ENCODE data around the gene NEUROD2. TPM values are rescaled to one million over a fixed set of nuclear protein-coding genes. Genes with fewer than 3 reads are reported as not detected.

NEUROD2 gene
- total and polyA plus RNA-seq, 3 experiments from 2014 or later = not detected

DNA sequence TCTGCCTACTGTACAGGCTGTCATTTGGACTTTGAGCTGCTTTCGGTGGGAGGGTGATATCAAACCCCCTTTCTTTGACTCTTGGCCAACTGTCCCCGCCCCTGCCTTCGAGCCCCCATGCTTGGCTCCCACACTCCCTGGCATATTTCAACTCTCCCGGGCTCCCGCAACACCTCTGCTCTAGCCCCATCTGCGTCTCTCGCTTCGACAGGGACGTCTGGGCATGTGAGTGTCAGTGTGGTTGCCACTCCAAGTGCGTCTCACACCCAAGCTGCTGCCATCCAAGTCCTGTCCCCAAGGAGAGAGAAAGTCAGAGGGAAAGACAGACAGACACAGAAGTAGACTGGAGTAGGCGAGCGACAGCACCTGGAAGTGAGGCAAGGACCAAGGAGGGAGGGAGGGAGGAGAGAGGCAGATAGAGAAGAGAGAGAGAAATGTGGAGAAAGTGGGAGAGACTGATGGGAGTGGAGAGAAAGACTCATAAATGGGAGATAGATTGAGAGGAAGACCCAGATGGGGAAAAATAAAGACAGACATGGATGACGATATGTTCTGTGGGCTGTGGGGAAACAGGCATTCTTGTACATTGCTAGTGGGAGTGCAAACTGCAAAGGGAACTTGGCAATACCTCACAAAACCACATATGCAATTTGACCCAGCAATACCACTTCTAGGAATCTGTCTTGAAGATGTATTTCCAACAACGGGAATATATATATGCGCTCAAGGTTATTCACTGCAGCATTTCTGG, 41.1 kb upstream of the NEUROD2 start:
- no peak for DNase-seq
- POLR2A ChIA-PET = no interaction called here
- H3K4me3 ChIP-seq (ENCODE audit: low read length) = no peak overlapping the region

DNA sequence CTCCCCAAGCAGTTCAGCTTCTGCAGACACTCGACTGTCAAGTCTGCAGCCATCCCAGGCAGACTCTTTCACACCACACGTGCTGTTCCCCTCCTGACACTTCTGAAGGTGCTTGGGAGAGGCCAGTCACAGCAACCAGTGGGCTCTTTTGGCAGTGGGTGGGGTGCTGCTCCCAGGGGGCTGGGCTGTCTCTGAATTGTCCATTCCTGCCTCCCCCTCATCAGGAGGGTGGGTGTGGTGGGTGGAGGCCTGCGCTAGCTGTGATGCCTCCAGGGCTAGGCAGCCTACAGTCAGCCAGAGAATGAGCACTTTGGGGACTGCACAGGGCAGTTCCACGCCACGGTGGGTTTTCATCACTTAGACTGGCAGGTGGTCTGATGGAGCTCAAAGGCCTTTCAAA, 39.5 kb upstream of the NEUROD2 start:
- Histone ChIP-seq H3K4me3 (ENCODE audit: low read length) (no peak overlapping the region), H3K27me3 (ENCODE audit: insufficient read depth, low read length, poor library complexity, severe bottlenecking) (no peaks in the 10 kb centered on the region), H3K36me3 (ENCODE audit: insufficient read depth, low read length) (no peaks in the 10 kb centered on the region), H3K4me1 (ENCODE audit: insufficient read depth, low read length) (peaks cover 21% of the 10 kb centered on the region), H3K9me3 (ENCODE audit: low read length) (no peaks in the 10 kb centered on the region), H3K27ac (ENCODE audit: low read depth, low read length) (no peak overlapping the region)
- no peak overlapping the region for H3K4me3 Mint-ChIP-seq
- CTCF ChIA-PET = interaction anchor here (0.9 to 2.8 kb wide), 2 partner anchors 17 to 24 kb away, joined by 3 to 15 read pairs; no protein-coding TSS in a partner anchor
- H3K27ac Mint-ChIP-seq = peak overlapping the region in 1 of 8 donors; percentile 50
- H3K9me3 Mint-ChIP-seq = peaks cover 0 to 2% (median 0%) of the 10 kb centered on the region in 5 donors
- no peak for DNase-seq
- peaks cover 0 to 29% (median 0%) of the 10 kb centered on the region in 3 donors for H3K36me3 Mint-ChIP-seq
- POLR2A ChIA-PET = no interaction called here
- H3K27me3 Mint-ChIP-seq = no peaks in the 10 kb centered on the region
- peaks cover 51 to 77% (median 66%) of the 10 kb centered on the region in 3 donors for H3K4me1 Mint-ChIP-seq

More for the DNA sequence above, 41.1 kb upstream of the NEUROD2 start:
- CTCF ChIA-PET = interaction anchor here (2.8 kb wide), 1 partner anchor 26 kb away, joined by 15 read pairs; no protein-coding TSS in a partner anchor
- peaks cover 0 to 29% (median 3%) of the 10 kb centered on the region in 3 donors for H3K36me3 Mint-ChIP-seq
- H3K4me1 Mint-ChIP-seq = peaks cover 43 to 77% (median 58%) of the 10 kb centered on the region in 3 donors
- peaks cover 0 to 2% (median 0%) of the 10 kb centered on the region in 5 donors for H3K9me3 Mint-ChIP-seq
- H3K4me3 Mint-ChIP-seq = no peak overlapping the region
- H3K27me3 Mint-ChIP-seq = no peaks in the 10 kb centered on the region
- H3K9me3 ChIP-seq (ENCODE audit: low read length) = no peaks in the 10 kb centered on the region
- H3K4me1 ChIP-seq (ENCODE audit: insufficient read depth, low read length) = peaks cover 13% of the 10 kb centered on the region
- no peaks in the 10 kb centered on the region for H3K36me3 ChIP-seq (ENCODE audit: insufficient read depth, low read length)
- no peak overlapping the region for H3K27ac ChIP-seq (ENCODE audit: low read depth, low read length)
- H3K27me3 ChIP-seq (ENCODE audit: insufficient read depth, low read length, poor library complexity, severe bottlenecking) = no peaks in the 10 kb centered on the region
- H3K27ac Mint-ChIP-seq = peak overlapping the region in 5 of 8 donors; percentile 48 to 82 (median 70)

DNA sequence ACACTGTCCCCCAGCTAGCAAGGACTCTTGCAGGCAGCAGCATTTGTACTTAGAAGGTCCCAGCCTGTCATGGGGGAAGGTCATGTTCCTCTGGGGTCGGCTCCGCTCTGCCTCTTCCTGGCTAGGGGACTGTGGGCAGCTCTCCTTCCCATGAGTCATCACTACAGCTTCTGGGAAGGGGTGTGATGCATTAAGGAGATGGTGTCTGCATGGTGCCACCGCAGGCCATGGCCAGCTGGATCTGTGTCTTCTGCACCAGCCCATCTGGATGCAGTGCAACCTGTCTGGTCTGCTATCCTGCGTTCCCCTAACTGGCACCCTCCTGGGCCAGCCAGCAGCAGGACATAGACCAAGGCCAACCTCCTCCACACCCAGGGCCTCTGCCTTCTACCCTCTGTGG, 35.6 kb upstream of the NEUROD2 start:
- ChIA-PET POLR2A (no interaction called here), CTCF (interaction anchor here (1.5 to 2.8 kb wide), 2 partner anchors 11 to 21 kb away, joined by 3 to 10 read pairs; no protein-coding TSS in a partner anchor)
- H3K9me3 Mint-ChIP-seq = no peaks in the 10 kb centered on the region
- peaks cover 0 to 19% (median 0%) of the 10 kb centered on the region in 3 donors for H3K36me3 Mint-ChIP-seq
- DNase-seq = no peak
- Histone ChIP-seq H3K4me1 (ENCODE audit: insufficient read depth, low read length) (peaks cover 60% of the 10 kb centered on the region), H3K27me3 (ENCODE audit: insufficient read depth, low read length, poor library complexity, severe bottlenecking) (no peaks in the 10 kb centered on the region), H3K27ac (ENCODE audit: low read depth, low read length) (no peak overlapping the region), H3K9me3 (ENCODE audit: low read length) (no peaks in the 10 kb centered on the region), H3K4me3 (ENCODE audit: low read length) (no peak overlapping the region), H3K36me3 (ENCODE audit: insufficient read depth, low read length) (no peaks in the 10 kb centered on the region)
- H3K27me3 Mint-ChIP-seq = no peaks in the 10 kb centered on the region
- peak overlapping the region in 5 of 8 donors; percentile 38 to 66 (median 61) for H3K27ac Mint-ChIP-seq
- H3K4me3 Mint-ChIP-seq = no peak overlapping the region
- H3K4me1 Mint-ChIP-seq = peaks cover 55 to 83% (median 69%) of the 10 kb centered on the region in 3 donors

DNA sequence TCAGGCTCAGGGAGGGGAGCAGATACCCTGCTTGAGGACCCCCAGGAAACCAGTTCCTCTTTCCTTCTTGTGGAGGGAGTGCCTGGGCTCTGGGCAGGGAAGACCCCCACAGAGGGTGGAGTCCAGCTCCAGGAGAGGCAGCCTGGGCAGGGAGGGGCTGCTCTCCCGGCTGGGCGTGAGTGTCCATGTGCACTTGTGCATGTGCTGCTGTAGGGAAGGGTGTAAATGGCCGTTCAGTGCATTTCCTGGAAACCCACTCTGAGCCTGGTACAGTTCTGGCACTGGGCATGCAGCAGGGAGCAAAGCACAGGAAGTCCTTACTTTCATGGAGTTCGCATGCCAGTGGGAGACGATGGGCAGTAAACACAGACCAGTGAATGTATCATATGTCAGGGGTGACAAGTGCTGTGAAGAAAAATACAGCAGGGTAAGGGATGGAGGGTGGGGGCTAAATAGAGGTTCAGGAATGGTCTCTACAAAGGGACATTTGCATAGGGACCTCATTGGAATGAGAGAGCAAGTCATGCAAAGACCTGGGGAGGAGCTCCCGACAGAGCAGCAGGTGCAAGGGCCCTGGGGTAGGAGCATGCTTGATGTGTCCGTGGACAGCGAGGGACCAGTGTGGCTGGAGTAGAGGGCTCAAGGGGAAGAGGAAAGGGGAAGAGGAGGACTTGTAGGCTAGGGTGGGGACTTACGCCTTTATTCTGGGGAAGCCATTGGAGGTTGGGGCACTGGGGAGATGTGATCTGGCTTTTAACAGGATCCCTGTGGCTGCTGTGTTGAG, 34.8 kb upstream of the NEUROD2 start:
- no peak overlapping the region for H3K27ac ChIP-seq (ENCODE audit: low read depth, low read length)
- CTCF ChIA-PET = interaction anchor here (1.5 kb wide), 1 partner anchor 11 kb away, joined by 3 read pairs; no protein-coding TSS in a partner anchor
- Mint-ChIP-seq H3K27me3 (no peaks in the 10 kb centered on the region), H3K27ac (peak overlapping the region in 6 of 8 donors; percentile 38 to 92 (median 64)), H3K9me3 (no peaks in the 10 kb centered on the region), H3K4me3 (peak overlapping the region in 2 of 7 donors; percentile 2 to 44), H3K4me1 (peaks cover 63 to 88% (median 77%) of the 10 kb centered on the region in 3 donors), H3K36me3 (peaks cover 0 to 23% (median 0%) of the 10 kb centered on the region in 3 donors)
- POLR2A ChIA-PET = no interaction called here
- H3K4me3 ChIP-seq (ENCODE audit: low read length) = no peak overlapping the region
- no peak for DNase-seq
- H3K9me3 ChIP-seq (ENCODE audit: low read length) = no peaks in the 10 kb centered on the region
- peaks cover 67% of the 10 kb centered on the region for H3K4me1 ChIP-seq (ENCODE audit: insufficient read depth, low read length)
- H3K36me3 ChIP-seq (ENCODE audit: insufficient read depth, low read length) = no peaks in the 10 kb centered on the region
- no peaks in the 10 kb centered on the region for H3K27me3 ChIP-seq (ENCODE audit: insufficient read depth, low read length, poor library complexity, severe bottlenecking)

DNA sequence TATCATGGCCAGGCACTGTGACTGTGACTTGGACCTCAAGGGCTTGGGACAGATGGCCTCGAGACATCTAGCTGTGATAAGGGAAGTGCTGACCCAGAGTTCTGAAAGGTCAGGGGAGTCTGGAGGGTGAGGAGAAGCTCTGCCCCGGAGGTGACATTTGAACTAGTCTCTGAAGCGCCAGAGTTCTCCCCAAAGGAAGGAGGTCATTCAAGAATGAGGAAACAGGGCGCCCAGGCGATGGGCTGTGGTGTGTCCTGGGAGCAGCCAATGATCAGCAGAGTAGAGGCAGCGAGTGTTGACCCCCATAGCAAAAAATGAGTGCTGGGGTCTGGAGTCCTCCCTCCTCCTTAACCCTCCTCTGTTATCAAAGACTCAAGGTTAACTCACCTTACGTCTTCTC, 34.2 kb upstream of the NEUROD2 start:
- peak overlapping the region in 3 of 8 donors; percentile 10 to 84 (median 26) for H3K27ac Mint-ChIP-seq
- no peaks in the 10 kb centered on the region for H3K36me3 ChIP-seq (ENCODE audit: insufficient read depth, low read length)
- H3K4me1 Mint-ChIP-seq = peaks cover 66 to 86% (median 79%) of the 10 kb centered on the region in 3 donors
- H3K9me3 Mint-ChIP-seq = no peaks in the 10 kb centered on the region
- peaks cover 67% of the 10 kb centered on the region for H3K4me1 ChIP-seq (ENCODE audit: insufficient read depth, low read length)
- ChIA-PET POLR2A (no interaction called here), CTCF (interaction anchor here (1.4 to 5.1 kb wide), 2 partner anchors 11 to 19 kb away, joined by 5 to 34 read pairs; no protein-coding TSS in a partner anchor)
- H3K27me3 Mint-ChIP-seq = no peaks in the 10 kb centered on the region
- H3K27ac ChIP-seq (ENCODE audit: low read depth, low read length) = no peak overlapping the region
- no peaks in the 10 kb centered on the region for H3K27me3 ChIP-seq (ENCODE audit: insufficient read depth, low read length, poor library complexity, severe bottlenecking)
- no peak overlapping the region for H3K4me3 Mint-ChIP-seq
- no peaks in the 10 kb centered on the region for H3K9me3 ChIP-seq (ENCODE audit: low read length)
- DNase-seq = no peak
- H3K4me3 ChIP-seq (ENCODE audit: low read length) = peak overlapping the region; percentile 8
- peaks cover 0 to 26% (median 0%) of the 10 kb centered on the region in 3 donors for H3K36me3 Mint-ChIP-seq

DNA sequence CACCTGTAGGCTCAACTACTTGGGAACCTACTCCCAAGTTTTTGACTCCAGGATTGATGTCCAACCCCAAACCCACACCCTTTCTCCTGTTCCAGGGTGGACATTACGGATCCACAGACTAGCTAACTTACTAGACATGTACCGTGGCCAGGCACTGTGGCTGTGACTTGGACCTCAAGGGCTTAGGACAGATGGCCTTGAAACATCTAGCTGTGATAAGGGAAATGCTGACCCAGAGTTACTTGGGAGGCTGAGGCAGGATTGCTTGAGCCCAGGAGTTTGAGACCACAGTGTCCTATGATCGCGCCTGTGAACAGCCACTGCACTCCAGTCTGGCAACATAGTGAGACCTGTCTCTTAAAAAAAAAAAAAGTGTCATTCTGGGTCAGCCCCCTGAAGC, 33.4 kb upstream of the NEUROD2 start:
- peak overlapping the region; percentile 8 for H3K4me3 ChIP-seq (ENCODE audit: low read length)
- POLR2A ChIA-PET = no interaction called here

DNA sequence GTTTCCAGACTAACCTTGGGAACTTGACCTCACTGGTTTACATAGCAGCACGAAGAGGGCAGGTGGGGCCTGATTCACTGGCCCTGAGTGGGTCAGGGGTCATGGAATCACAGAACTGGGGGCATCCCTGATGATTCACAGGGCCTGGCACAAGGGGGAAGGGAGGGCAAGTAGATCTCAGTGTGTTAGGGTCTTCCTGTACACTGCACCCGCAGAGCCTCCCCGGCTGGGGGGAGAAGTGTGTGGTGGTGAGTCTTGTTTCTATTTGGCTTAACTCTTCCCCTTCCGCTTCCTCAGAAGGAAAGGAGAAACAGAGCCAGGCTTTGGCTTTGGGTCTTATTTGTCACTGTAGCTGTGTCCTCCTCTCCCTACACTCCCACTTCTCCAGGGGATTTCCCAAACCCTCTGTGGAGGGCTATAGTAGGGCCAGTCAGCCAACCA, 32.9 kb upstream of the NEUROD2 start:
- H3K27me3 Mint-ChIP-seq = no peaks in the 10 kb centered on the region
- peaks cover 74 to 93% (median 83%) of the 10 kb centered on the region in 3 donors for H3K4me1 Mint-ChIP-seq

More for the DNA sequence above, 33.4 kb upstream of the NEUROD2 start:
- no peaks in the 10 kb centered on the region for H3K27me3 Mint-ChIP-seq
- no peaks in the 10 kb centered on the region for H3K27me3 ChIP-seq (ENCODE audit: insufficient read depth, low read length, poor library complexity, severe bottlenecking)
- H3K4me1 Mint-ChIP-seq = peaks cover 73 to 91% (median 84%) of the 10 kb centered on the region in 3 donors
- no peak overlapping the region for H3K27ac ChIP-seq (ENCODE audit: low read depth, low read length)
- no peaks in the 10 kb centered on the region for H3K9me3 Mint-ChIP-seq
- no peaks in the 10 kb centered on the region for H3K36me3 ChIP-seq (ENCODE audit: insufficient read depth, low read length)
- peaks cover 0 to 26% (median 0%) of the 10 kb centered on the region in 3 donors for H3K36me3 Mint-ChIP-seq
- peak overlapping the region in 1 of 7 donors; percentile 8 for H3K4me3 Mint-ChIP-seq
- no peak for DNase-seq
- H3K4me1 ChIP-seq (ENCODE audit: insufficient read depth, low read length) = peaks cover 75% of the 10 kb centered on the region
- peak overlapping the region in 1 of 8 donors; percentile 73 for H3K27ac Mint-ChIP-seq
- CTCF ChIA-PET = interaction anchor here (1.0 to 5.1 kb wide), 3 partner anchors 12 to 19 kb away, joined by 4 to 34 read pairs (median 5); no protein-coding TSS in a partner anchor
- no peaks in the 10 kb centered on the region for H3K9me3 ChIP-seq (ENCODE audit: low read length)

More for the DNA sequence above, 32.9 kb upstream of the NEUROD2 start:
- H3K36me3 ChIP-seq (ENCODE audit: insufficient read depth, low read length) = no peaks in the 10 kb centered on the region
- ChIA-PET POLR2A (no interaction called here), CTCF (interaction anchor here (1.0 to 5.1 kb wide), 3 partner anchors 12 to 19 kb away, joined by 4 to 34 read pairs (median 5); no protein-coding TSS in a partner anchor)
- Mint-ChIP-seq H3K9me3 (no peaks in the 10 kb centered on the region), H3K27ac (peak overlapping the region in 4 of 8 donors; percentile 32 to 78 (median 52)), H3K36me3 (peaks cover 0 to 26% (median 0%) of the 10 kb centered on the region in 3 donors), H3K4me3 (peak overlapping the region in 4 of 7 donors; percentile 35 to 59 (median 54))
- H3K9me3 ChIP-seq (ENCODE audit: low read length) = no peaks in the 10 kb centered on the region
- no peak for DNase-seq
- H3K27me3 ChIP-seq (ENCODE audit: insufficient read depth, low read length, poor library complexity, severe bottlenecking) = no peaks in the 10 kb centered on the region
- H3K4me1 ChIP-seq (ENCODE audit: insufficient read depth, low read length) = peaks cover 78% of the 10 kb centered on the region
- H3K4me3 ChIP-seq (ENCODE audit: low read length) = no peak overlapping the region
- no peak overlapping the region for H3K27ac ChIP-seq (ENCODE audit: low read depth, low read length)
